Erythroblast (primary cell): ENCODE measurements around the gene TMEM45B.

Experiments used
- GATA1 ChIP-seq: IDR thresholded peaks from 2 replicates; pipeline ENCODE4 v1.6.1; 2011; ENCODE audit warnings: low read depth, mild to moderate bottlenecking, control low read depth, low read length, moderate library complexity
- POLR2A ChIP-seq: IDR thresholded peaks from 2 replicates; pipeline ENCODE4 v1.6.1; 2011; ENCODE audit warnings: mild to moderate bottlenecking, low read length

DNA sequence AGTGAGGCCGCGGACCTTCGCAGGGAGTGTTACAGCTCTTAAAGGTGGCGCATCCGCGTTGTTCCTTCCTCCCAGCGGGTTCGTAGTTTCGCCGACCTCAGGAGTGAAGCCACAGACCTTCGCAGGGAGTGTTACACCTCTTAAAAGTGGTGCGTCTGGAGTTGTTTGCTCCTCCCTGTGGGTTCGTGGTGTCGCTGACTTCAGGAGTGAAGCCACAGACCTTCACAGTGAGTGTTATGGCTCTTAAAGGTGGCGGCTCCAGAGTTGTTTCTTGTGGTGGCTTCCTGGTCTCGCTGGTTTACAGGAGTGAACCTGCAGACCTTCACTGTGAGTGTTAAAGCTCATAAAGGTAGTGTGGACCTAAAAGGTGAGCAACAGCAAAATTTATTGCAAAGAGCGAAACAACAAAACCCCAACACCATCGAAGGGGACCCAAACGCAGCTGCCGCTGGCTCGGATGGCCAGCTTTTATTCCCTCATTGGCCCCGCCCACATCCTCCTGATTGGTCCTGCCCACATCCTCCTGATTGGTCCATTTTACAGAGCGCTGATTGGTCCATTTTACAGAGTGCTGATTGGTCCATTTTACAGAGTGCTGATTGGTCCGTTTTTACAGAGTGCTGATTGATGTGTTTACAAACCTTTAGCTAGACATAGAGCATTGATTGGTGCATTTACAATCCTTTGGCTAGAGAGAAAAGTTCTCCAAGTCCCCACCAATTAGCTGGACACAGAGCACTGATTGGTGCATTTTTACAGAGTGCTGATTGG is 1.2 kb upstream of the TMEM45B start:
- TF ChIP-seq POLR2A: no peak
- TF ChIP-seq GATA1: no peak
